HepG2 (cell line): ENCODE results near the gene MED19. TPM values are rescaled to one million over a fixed set of nuclear protein-coding genes. Genes with fewer than 3 reads are reported as not detected.

Source experiments
- CBX2 ChIP-seq, 2 experiments: fragments of 200-600 bp in 1 of 2; sonication (generic); formaldehyde crosslinking in 1 of 2; IDR thresholded peaks; 2 replicates each; pipeline versions ENCODE4 v1.7.0 to v1.8.1; 2018 to 2022; ENCODE audit warnings: low read depth in 2 of 2, low read length in 1 of 2, mild to moderate bottlenecking in 1 of 2, missing genetic modification reagents in 1 of 2
- CC2D1A ChIP-seq: sonication (generic); formaldehyde crosslinking; IDR thresholded peaks from 2 replicates; pipeline ENCODE4 v1.8.1; 2023; ENCODE audit warnings: mild to moderate bottlenecking, missing genetic modification reagents
- FOSL2 ChIP-seq: sonication (generic); formaldehyde crosslinking; IDR thresholded peaks from 2 replicates; pipeline ENCODE4 v1.4.0; 2020; ENCODE audit warnings: missing genetic modification reagents
- IRF2 ChIP-seq: IDR thresholded peaks from 2 replicates; pipeline ENCODE4 v1.6.1; 2018; ENCODE audit warnings: missing genetic modification reagents, missing compliant biosample characterization
- PCBP1 ChIP-seq: fragments of 200-400 bp; formaldehyde crosslinking; IDR thresholded peaks from 2 replicates; pipeline ENCODE4 v1.6.1; 2017; ENCODE audit warnings: mild to moderate bottlenecking, low read depth, low read length, borderline replicate concordance
- SOX5 ChIP-seq: IDR thresholded peaks from 2 replicates; pipeline ENCODE4 v1.6.1; 2016; ENCODE audit warnings: borderline replicate concordance
- TARDBP ChIP-seq: sonication (generic); formaldehyde crosslinking; IDR thresholded peaks from 2 replicates; pipeline ENCODE4 v1.8.0; 2022; ENCODE audit warnings: mild to moderate bottlenecking, missing genetic modification reagents
- XBP1 ChIP-seq: sonication (generic); formaldehyde crosslinking; IDR thresholded peaks from 2 replicates; pipeline ENCODE4 v1.5.0; 2020; ENCODE audit warnings: missing genetic modification reagents
- YEATS2 ChIP-seq: sonication (generic); formaldehyde crosslinking; IDR thresholded peaks from 2 replicates; pipeline ENCODE4 v1.4.0; 2020; ENCODE audit warnings: missing genetic modification reagents, borderline replicate concordance
- ZNF260 ChIP-seq: sonication (generic); formaldehyde crosslinking; IDR thresholded peaks from 2 replicates; pipeline ENCODE4 v1.4.0; 2020; ENCODE audit warnings: missing genetic modification reagents, low read depth, mild to moderate bottlenecking, borderline replicate concordance
- ZNF292 ChIP-seq: sonication (generic); formaldehyde crosslinking; IDR thresholded peaks from 2 replicates; pipeline ENCODE4 v1.8.1; 2022; ENCODE audit warnings: mild to moderate bottlenecking, low read depth, missing genetic modification reagents, borderline replicate concordance
- ZNF333 ChIP-seq: sonication (generic); formaldehyde crosslinking; IDR thresholded peaks from 2 replicates; pipeline ENCODE4 v1.4.0; 2020; ENCODE audit warnings: mild to moderate bottlenecking, missing genetic modification reagents, borderline replicate concordance
- ZNF510 ChIP-seq: sonication (generic); formaldehyde crosslinking; IDR thresholded peaks from 2 replicates; pipeline ENCODE4 v1.4.0; 2020; ENCODE audit warnings: low read depth, mild to moderate bottlenecking, missing genetic modification reagents
- ZNF7 ChIP-seq: IDR thresholded peaks from 2 replicates; pipeline ENCODE4 v1.6.1; 2016; ENCODE audit warnings: missing biosample characterization, missing genetic modification reagents
- ZNF703 ChIP-seq: sonication (generic); formaldehyde crosslinking; IDR thresholded peaks from 2 replicates; pipeline ENCODE4 v1.5.1; 2020; ENCODE audit warnings: missing genetic modification reagents, mild to moderate bottlenecking, moderate library complexity, borderline replicate concordance
- polyA plus RNA-seq, 8 experiments: library from polyadenylated mRNA; depleted of rRNA in 3 of 8; stranded (reverse) in 7 of 8; unstranded in 1 of 8; fragments of >200 nt; fragmentation: Illumina TruSeq in 4 of 8; extraction: Trizol in 4 of 8; gene quantifications; 2 replicates each; pipeline versions ENCODE4 v1.2.1 to v1.2.3, GENCODE V29; 2011 to 2016; ENCODE audit warnings: low read depth in 4 of 8, missing spikeins in 1 of 8, mixed read lengths in 1 of 8; ENCODE audit not compliant: insufficient read depth in 1 of 8
- total RNA-seq, 5 experiments: library from RNA; depleted of rRNA; stranded (reverse); fragments of >200 nt; fragmentation: Illumina TruSeq; extraction: Trizol; gene quantifications; 2 replicates each; pipeline ENCODE4 v1.2.3, GENCODE V29; 2016; ENCODE audit warnings: low read depth in 1 of 5
- TF ChIP-seq, protein P1 (sequence below): IDR thresholded peaks from 2 replicates; pipeline ENCODE4 v1.6.1; 2016; ENCODE audit warnings: low read depth, control low read depth
- TF ChIP-seq, protein P2 (sequence below): sonication (generic); formaldehyde crosslinking; IDR thresholded peaks from 2 replicates; pipeline ENCODE4 v1.4.0; 2020; ENCODE audit warnings: missing genetic modification reagents
- TF ChIP-seq, protein P3 (sequence below): sonication (generic); formaldehyde crosslinking; IDR thresholded peaks from 2 replicates; pipeline ENCODE4 v1.5.0; 2020; ENCODE audit warnings: missing genetic modification reagents, mild to moderate bottlenecking, borderline replicate concordance
- TF ChIP-seq, protein P4 (sequence below): sonication (generic); formaldehyde crosslinking; IDR thresholded peaks from 2 replicates; pipeline ENCODE4 v1.5.0; 2020; ENCODE audit warnings: mild to moderate bottlenecking, missing genetic modification reagents, moderate library complexity
- TF ChIP-seq, protein P5 (sequence below): sonication (generic); formaldehyde crosslinking; IDR thresholded peaks from 2 replicates; pipeline ENCODE4 v1.8.1; 2023; ENCODE audit warnings: mild to moderate bottlenecking, missing genetic modification reagents

MED19 gene
- total and polyA plus RNA-seq, 2 of the 13 experiments (the other 11 are each of a cell fraction or from before 2014, with no cell fraction given) = 12.9 to 13.8 TPM

DNA sequence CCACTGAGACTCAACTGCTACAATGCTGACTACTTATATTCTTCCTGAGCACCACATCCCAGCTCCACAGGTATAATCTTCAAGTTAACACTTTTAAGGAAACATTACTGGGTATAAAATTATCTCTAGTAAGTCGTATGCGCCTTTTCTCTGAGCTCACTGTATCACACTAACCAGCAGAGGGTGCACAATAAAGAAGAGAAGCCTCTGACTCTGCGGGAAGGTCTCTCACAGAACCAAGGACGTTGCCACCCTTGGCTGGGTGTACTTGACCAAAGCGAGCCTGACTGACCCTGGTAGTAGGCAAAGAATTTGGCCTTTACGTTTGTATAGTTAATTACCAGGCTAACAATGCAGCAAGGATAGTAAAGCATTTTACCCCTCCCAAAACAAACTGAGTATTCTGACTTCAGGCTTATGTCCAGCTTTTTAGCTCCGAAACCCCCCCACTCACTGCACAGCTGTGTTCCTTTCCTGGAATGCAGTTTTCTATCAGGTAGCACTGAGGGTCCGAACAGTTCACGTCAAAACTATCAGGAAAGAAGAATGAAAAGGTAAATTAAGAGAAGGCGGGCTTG lies 39.8 kb upstream of the MED19 start, which contains the start of gene BTBD18 (continued):
- TF ChIP-seq, protein P1, sequence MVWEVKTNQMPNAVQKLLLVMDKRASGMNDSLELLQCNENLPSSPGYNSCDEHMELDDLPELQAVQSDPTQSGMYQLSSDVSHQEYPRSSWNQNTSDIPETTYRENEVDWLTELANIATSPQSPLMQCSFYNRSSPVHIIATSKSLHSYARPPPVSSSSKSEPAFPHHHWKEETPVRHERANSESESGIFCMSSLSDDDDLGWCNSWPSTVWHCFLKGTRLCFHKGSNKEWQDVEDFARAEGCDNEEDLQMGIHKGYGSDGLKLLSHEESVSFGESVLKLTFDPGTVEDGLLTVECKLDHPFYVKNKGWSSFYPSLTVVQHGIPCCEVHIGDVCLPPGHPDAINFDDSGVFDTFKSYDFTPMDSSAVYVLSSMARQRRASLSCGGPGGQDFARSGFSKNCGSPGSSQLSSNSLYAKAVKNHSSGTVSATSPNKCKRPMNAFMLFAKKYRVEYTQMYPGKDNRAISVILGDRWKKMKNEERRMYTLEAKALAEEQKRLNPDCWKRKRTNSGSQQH (CRISPR knock-in tag) = no peak
- TF ChIP-seq, protein P2, sequence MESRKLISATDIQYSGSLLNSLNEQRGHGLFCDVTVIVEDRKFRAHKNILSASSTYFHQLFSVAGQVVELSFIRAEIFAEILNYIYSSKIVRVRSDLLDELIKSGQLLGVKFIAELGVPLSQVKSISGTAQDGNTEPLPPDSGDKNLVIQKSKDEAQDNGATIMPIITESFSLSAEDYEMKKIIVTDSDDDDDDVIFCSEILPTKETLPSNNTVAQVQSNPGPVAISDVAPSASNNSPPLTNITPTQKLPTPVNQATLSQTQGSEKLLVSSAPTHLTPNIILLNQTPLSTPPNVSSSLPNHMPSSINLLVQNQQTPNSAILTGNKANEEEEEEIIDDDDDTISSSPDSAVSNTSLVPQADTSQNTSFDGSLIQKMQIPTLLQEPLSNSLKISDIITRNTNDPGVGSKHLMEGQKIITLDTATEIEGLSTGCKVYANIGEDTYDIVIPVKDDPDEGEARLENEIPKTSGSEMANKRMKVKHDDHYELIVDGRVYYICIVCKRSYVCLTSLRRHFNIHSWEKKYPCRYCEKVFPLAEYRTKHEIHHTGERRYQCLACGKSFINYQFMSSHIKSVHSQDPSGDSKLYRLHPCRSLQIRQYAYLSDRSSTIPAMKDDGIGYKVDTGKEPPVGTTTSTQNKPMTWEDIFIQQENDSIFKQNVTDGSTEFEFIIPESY (CRISPR knock-in tag) = peak; percentile 90
- no peak for TF ChIP-seq XBP1 (CRISPR knock-in tag)
- TF ChIP-seq FOSL2 = 0 out of 2 replicates have a peak, but pooled peaks have one; percentile 15
- TF ChIP-seq ZNF7 = no peak
- TF ChIP-seq, protein P3, sequence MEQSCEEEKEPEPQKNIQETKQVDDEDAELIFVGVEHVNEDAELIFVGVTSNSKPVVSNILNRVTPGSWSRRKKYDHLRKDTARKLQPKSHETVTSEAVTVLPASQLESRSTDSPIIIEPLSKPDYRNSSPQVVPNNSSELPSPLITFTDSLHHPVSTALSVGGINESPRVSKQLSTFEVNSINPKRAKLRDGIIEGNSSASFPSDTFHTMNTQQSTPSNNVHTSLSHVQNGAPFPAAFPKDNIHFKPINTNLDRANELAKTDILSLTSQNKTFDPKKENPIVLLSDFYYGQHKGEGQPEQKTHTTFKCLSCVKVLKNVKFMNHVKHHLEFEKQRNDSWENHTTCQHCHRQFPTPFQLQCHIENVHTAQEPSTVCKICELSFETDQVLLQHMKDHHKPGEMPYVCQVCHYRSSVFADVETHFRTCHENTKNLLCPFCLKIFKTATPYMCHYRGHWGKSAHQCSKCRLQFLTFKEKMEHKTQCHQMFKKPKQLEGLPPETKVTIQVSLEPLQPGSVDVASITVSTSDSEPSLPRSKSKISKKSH (CRISPR knock-in tag) = no peak
- TF ChIP-seq, protein P4, sequence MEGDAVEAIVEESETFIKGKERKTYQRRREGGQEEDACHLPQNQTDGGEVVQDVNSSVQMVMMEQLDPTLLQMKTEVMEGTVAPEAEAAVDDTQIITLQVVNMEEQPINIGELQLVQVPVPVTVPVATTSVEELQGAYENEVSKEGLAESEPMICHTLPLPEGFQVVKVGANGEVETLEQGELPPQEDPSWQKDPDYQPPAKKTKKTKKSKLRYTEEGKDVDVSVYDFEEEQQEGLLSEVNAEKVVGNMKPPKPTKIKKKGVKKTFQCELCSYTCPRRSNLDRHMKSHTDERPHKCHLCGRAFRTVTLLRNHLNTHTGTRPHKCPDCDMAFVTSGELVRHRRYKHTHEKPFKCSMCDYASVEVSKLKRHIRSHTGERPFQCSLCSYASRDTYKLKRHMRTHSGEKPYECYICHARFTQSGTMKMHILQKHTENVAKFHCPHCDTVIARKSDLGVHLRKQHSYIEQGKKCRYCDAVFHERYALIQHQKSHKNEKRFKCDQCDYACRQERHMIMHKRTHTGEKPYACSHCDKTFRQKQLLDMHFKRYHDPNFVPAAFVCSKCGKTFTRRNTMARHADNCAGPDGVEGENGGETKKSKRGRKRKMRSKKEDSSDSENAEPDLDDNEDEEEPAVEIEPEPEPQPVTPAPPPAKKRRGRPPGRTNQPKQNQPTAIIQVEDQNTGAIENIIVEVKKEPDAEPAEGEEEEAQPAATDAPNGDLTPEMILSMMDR (CRISPR knock-in tag) = peak; percentile 76
- TF ChIP-seq CC2D1A (CRISPR knock-in tag) = no peak
- TF ChIP-seq SOX5 (CRISPR knock-in tag) = peak; percentile 66; the same call in 1 of the 2 replicates
- no peak for TF ChIP-seq ZNF333 (CRISPR knock-in tag)
- TF ChIP-seq ZNF703 (CRISPR knock-in tag) = no peak
- TF ChIP-seq, protein P5, sequence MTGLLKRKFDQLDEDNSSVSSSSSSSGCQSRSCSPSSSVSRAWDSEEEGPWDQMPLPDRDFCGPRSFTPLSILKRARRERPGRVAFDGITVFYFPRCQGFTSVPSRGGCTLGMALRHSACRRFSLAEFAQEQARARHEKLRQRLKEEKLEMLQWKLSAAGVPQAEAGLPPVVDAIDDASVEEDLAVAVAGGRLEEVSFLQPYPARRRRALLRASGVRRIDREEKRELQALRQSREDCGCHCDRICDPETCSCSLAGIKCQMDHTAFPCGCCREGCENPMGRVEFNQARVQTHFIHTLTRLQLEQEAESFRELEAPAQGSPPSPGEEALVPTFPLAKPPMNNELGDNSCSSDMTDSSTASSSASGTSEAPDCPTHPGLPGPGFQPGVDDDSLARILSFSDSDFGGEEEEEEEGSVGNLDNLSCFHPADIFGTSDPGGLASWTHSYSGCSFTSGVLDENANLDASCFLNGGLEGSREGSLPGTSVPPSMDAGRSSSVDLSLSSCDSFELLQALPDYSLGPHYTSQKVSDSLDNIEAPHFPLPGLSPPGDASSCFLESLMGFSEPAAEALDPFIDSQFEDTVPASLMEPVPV (CRISPR knock-in tag) = no peak
- TF ChIP-seq YEATS2 = no peak
- TF ChIP-seq CBX2 (IDR thresholded peaks at IDR 0.05; ENCODE audit: low read depth, low read length) = no peak
- no peak for TF ChIP-seq CBX2 (CRISPR knock-in tag; IDR thresholded peaks at IDR 0.05; ENCODE audit: low read depth)
- TF ChIP-seq ZNF260 (CRISPR knock-in tag) = no peak
- TF ChIP-seq TARDBP (CRISPR knock-in tag) = 0 out of 2 replicates have a peak, but pooled peaks have one; percentile 20
- TF ChIP-seq IRF2 (CRISPR knock-in tag) = no peak
- no peak for TF ChIP-seq ZNF292 (CRISPR knock-in tag)
- TF ChIP-seq PCBP1 = no peak
- TF ChIP-seq ZNF510 (CRISPR knock-in tag) = no peak
